ENCODE data around the gene FUBP1.
A peak's percentile ranks its signal among the peaks of the same experiment; 100 is the strongest.
"Not testable (repeated sequence)": the region's sequence is repeated elsewhere in the genome, so short reads cannot be mapped to it uniquely, and the experiment has no call there.

The FUBP1 gene, protein sequence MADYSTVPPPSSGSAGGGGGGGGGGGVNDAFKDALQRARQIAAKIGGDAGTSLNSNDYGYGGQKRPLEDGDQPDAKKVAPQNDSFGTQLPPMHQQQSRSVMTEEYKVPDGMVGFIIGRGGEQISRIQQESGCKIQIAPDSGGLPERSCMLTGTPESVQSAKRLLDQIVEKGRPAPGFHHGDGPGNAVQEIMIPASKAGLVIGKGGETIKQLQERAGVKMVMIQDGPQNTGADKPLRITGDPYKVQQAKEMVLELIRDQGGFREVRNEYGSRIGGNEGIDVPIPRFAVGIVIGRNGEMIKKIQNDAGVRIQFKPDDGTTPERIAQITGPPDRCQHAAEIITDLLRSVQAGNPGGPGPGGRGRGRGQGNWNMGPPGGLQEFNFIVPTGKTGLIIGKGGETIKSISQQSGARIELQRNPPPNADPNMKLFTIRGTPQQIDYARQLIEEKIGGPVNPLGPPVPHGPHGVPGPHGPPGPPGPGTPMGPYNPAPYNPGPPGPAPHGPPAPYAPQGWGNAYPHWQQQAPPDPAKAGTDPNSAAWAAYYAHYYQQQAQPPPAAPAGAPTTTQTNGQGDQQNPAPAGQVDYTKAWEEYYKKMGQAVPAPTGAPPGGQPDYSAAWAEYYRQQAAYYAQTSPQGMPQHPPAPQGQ

DNA sequence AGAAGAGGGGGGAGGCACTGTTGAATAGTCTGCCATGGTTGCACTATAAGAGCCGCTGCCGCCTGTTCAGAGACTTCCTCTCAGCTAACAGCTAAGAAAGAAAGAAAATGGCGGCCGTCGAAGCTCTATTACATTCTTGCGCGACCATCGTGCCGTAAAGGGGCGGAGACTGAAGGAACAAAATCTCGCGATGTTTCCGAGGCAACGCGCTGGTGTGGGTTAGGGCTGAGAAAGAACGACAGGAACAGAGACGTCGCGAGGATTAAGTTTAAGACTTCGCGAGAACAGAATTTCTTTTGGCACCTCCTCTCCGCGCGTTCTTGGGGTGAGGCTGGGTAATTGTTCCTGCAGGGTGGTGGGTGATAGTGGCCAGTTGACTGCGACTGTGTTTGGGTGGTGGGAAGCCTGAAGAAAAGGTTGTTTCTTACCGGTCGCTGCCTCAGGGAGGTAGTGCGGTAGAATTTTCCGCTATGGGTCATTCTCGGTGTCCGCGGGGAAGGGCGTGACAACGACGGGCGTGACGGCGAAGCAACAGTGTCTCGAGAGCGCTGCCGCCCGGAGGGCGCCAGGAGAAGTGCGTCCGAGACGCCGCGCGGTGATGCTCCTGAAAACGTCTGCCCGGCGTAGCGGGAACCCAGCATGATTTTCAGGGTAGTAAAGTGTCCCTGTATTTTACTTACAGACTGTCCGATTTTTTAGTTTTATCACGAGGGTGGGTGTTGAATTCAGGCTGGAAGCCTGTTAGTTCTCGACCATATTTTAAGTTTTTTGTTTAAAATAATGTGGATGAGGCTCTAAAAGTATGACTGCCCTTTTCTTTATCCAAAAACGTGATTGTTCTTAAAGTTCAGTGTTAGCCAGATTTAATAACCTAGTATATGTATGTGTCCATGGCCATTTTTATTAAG lies at the start of gene FUBP1:
Gene FUBP1 (minus strand): TSS at position 104 of the 908 bp plus-strand sequence. CDS start 68 bp downstream, at position 36.
- Histone ChIP-seq H3K9me3 (replicated peaks in 1 of 11) (peaks cover 0 to 6% (median 0%) of the 10 kb centered on the region in 11 experiments; a peak in 2 of 22 replicates), H3K27me3 (no peaks in the 10 kb centered on the region), H3K4me3 (peak within 1 kb of the TSS; percentile 78 to 95 (median 90)), H3K27ac (peak within 1 kb of the TSS; percentile 96 to 100 (median 99)), H3K9ac (peak within 1 kb of the TSS; percentile 93 to 100 (median 99)), H4K20me1 (peaks cover 37 to 61% (median 38%) of the 10 kb centered on the region in 11 experiments), H3K36me3 (peaks cover 24 to 61% (median 49%) of the 10 kb centered on the region in 11 experiments), H3K4me1 (peaks cover 33 to 48% (median 45%) of the 10 kb centered on the region in 10 experiments), H3K4me2 (peak within 1 kb of the TSS; percentile 83 to 96 (median 92))
- TF ChIP-seq Cebpa-rat (IDR thresholded peaks at IDR 0.05): no peak

DNA sequence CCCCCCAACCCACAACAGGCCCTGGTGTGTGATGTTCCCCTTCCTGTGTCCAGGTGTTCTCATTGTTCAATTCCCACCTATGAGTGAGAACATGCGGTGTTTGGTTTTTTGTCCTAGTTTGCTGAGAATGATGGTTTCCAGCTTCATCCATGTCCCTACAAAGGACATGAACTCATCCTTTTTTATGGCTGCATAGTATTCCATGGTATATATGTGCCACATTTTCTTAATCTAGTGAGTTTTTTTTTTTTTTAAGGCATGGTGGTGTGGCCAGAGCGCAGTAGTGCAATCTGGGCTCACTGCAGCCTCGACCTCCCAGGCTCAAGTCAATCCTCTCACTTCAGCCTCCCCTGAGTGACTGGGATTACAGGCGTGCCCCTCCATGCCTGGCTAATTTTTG lies 42.3 kb upstream of the FUBP1 start:
- Histone ChIP-seq H3K9me3 (replicated peaks in 1 of 11) (peaks cover 0 to 12% (median 0%) of the 10 kb centered on the region in 11 experiments; a peak in 6 of 22 replicates), H3K4me2 (0 out of 22 replicates have a peak overlapping the region, but pooled peaks of 1 of the 11 experiments have one; percentile 9)
- not testable (repeated sequence) for H3K36me3 ChIP-seq, H3K4me3 ChIP-seq, H3K27ac ChIP-seq, H3K4me1 ChIP-seq, H3K27me3 ChIP-seq, H3K9ac ChIP-seq, H4K20me1 ChIP-seq

DNA sequence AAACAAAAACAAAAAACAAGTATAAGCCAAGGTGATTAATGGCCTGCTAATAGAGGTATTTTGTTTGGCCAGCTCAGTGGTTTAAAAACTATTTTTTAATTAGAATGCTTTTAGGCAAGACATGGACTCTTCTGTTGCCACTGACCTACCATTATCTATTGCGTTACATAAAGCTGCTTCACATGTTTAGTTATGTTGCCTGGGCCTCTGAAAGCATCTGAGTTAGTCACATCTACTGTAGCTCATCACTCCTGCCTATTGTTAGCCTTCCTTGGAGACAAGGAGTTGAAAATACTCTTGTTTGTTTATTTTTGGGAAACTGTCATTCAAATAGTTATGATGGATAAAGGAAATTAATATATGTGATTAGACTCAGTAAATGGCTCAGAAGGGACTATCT lies 40.2 kb upstream of the FUBP1 start:
- peaks cover 0 to 12% (median 0%) of the 10 kb centered on the region in 11 experiments; a peak in 6 of 22 replicates for H3K9me3 ChIP-seq (replicated peaks in 1 of 11)
- no peak overlapping the region for H3K4me2 ChIP-seq
- peaks cover 0 to 7% (median 0%) of the 10 kb centered on the region in 11 experiments; a peak in 1 of 22 replicates for H4K20me1 ChIP-seq
- H3K4me3 ChIP-seq: no peak overlapping the region
- H3K4me1 ChIP-seq: peaks cover 0 to 3% (median 0%) of the 10 kb centered on the region in 10 experiments; a peak in 2 of 20 replicates
- no peak overlapping the region for H3K9ac ChIP-seq
- H3K27ac ChIP-seq: no peak overlapping the region
- peaks cover 4 to 24% (median 13%) of the 10 kb centered on the region in 11 experiments; a peak in 16 of 22 replicates for H3K36me3 ChIP-seq
- no peak for TF ChIP-seq Cebpa-rat (IDR thresholded peaks at IDR 0.05)
- no peaks in the 10 kb centered on the region for H3K27me3 ChIP-seq

DNA sequence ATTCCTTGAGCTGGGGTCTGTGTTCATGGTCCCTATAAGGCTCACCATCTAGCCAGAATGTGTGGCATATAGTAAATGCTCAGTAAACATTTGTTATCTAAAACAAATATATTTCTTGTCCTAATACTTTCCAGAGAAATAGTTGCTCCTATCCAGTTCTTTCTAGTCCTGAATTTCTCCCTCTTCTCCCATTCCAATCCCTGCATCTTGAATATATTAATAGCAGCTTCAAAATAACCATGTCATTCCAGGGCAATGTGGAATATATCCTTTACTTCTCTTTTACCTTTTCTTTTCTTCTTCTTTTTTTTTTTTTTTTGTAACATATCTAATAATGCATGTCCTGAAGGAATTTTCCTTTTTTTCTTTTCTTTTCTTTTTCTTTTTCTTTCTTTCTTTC lies 36.3 kb upstream of the FUBP1 start:
- Histone ChIP-seq H3K27me3 (no peaks in the 10 kb centered on the region), H3K27ac (no peak overlapping the region), H4K20me1 (peaks cover 0 to 12% (median 0%) of the 10 kb centered on the region in 11 experiments; a peak in 2 of 22 replicates), H3K36me3 (peaks cover 4 to 34% (median 21%) of the 10 kb centered on the region in 11 experiments; a peak in 19 of 22 replicates), H3K4me3 (no peak overlapping the region), H3K9ac (no peak overlapping the region), H3K9me3 (replicated peaks in 1 of 11) (peaks cover 0 to 4% (median 0%) of the 10 kb centered on the region in 11 experiments; a peak in 3 of 22 replicates), H3K4me1 (no peaks in the 10 kb centered on the region), H3K4me2 (no peak overlapping the region)
- no peak for TF ChIP-seq Cebpa-rat (IDR thresholded peaks at IDR 0.05)

DNA sequence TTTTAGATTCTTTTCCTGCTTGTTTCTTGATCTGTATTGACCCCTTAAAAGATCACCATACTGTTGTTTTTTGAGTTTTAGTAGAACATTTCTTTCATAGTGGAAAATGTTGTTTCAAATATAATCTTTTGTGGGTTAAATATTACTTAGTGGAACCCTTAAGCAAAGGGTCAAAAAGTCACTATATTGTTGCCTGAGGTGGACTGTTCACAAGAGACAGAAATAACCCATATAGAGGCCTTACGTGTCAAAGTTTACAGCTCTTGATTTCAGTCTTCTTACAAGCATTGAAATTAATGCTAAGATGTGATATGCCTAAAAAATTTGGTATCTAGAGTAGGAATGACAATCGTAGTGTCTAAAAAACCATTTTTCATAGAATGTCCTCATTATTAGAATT lies 32.2 kb upstream of the FUBP1 start:
- no peaks in the 10 kb centered on the region for H3K9me3 ChIP-seq (replicated peaks in 1 of 11)
- no peaks in the 10 kb centered on the region for H3K27me3 ChIP-seq
- H4K20me1 ChIP-seq: peaks cover 0 to 27% (median 0%) of the 10 kb centered on the region in 11 experiments; a peak in 2 of 22 replicates
- no peak overlapping the region for H3K27ac ChIP-seq
- TF ChIP-seq Cebpa-rat (IDR thresholded peaks at IDR 0.05): no peak
- H3K36me3 ChIP-seq: peaks cover 4 to 27% (median 20%) of the 10 kb centered on the region in 11 experiments; a peak in 19 of 22 replicates
- H3K4me1 ChIP-seq: peaks cover 7 to 24% (median 11%) of the 10 kb centered on the region in 10 experiments; a peak in 16 of 20 replicates
- no peak overlapping the region for H3K4me3 ChIP-seq
- H3K9ac ChIP-seq: no peak overlapping the region
- H3K4me2 ChIP-seq: no peak overlapping the region

DNA sequence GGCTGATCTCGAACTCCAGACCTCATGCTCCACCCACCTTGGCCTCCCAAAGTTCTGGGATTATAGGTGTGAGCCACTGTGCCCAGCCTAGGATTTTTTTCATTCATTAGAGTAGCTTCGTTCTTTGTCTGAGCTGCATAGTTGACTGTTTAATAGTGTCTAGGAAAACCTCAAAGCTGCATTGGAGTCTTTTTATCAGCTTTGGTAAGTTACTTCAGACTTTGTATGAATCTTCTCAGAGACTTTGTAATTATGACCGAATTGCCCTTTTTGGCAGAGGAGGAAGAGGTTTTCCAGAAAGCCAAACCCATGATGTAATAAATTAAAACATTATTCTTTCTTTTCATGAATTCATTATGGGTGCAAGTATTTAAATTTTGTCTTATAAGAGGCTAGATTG lies 31.0 kb upstream of the FUBP1 start:
- Histone ChIP-seq H3K4me3 (no peak overlapping the region), H3K27me3 (no peaks in the 10 kb centered on the region), H3K4me1 (peaks cover 7 to 29% (median 16%) of the 10 kb centered on the region in 10 experiments; a peak in 16 of 20 replicates), H3K9ac (no peak overlapping the region), H3K4me2 (peak overlapping the region in 1 of 11 experiments; percentile 5; a peak in 1 of 22 replicates), H4K20me1 (peaks cover 0 to 26% (median 0%) of the 10 kb centered on the region in 11 experiments; a peak in 2 of 22 replicates), H3K36me3 (peaks cover 4 to 20% (median 15%) of the 10 kb centered on the region in 11 experiments; a peak in 19 of 22 replicates), H3K9me3 (replicated peaks in 1 of 11) (no peaks in the 10 kb centered on the region), H3K27ac (no peak overlapping the region)
- no peak for TF ChIP-seq Cebpa-rat (IDR thresholded peaks at IDR 0.05)

DNA sequence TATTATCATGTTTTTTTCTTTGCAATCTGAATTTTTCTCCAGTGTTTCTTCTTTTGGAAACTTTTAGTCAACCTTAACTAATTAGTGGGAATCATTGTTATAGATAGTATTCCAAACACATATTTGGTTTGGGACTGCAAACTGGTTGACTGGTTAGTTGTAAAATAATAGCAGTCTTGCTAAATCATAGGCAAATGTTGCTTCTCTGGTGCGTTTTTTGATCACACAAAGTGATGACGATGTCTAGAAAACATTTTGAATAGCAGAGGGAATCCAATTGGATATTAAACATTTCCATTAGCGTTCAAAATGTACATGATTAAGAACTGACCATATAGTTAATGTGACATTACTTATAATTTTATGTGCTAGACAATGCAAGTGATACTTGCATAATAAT lies 30.4 kb upstream of the FUBP1 start:
- no peaks in the 10 kb centered on the region for H3K9me3 ChIP-seq (replicated peaks in 1 of 11)
- peak overlapping the region in 1 of 11 experiments; percentile 29; a peak in 1 of 22 replicates for H3K4me2 ChIP-seq
- H3K4me3 ChIP-seq: no peak overlapping the region
- no peak overlapping the region for H3K27ac ChIP-seq
- H4K20me1 ChIP-seq: peaks cover 0 to 20% (median 0%) of the 10 kb centered on the region in 11 experiments; a peak in 2 of 22 replicates
- H3K9ac ChIP-seq: no peak overlapping the region
- peaks cover 0 to 15% (median 10%) of the 10 kb centered on the region in 11 experiments; a peak in 18 of 22 replicates for H3K36me3 ChIP-seq
- H3K4me1 ChIP-seq: peaks cover 7 to 29% (median 16%) of the 10 kb centered on the region in 10 experiments; a peak in 16 of 20 replicates
- TF ChIP-seq Cebpa-rat (IDR thresholded peaks at IDR 0.05): no peak
- H3K27me3 ChIP-seq: no peaks in the 10 kb centered on the region
